Measurements from ENCODE around the gene PRORP.

- no peak for TF ChIP-seq CTCF (IDR thresholded peaks at IDR 0.05)
- no peak for TF ChIP-seq POLR2A (IDR thresholded peaks at IDR 0.05)
Measured at GRCh38 chr14:35146711-35147149, 24.4 kb downstream of the PRORP start.

All from thyroid gland (tissue), 4 donors.